Spleen (tissue), 11 donors: ENCODE data around the gene SLCO2A1. TPM values are rescaled to one million over a fixed set of nuclear protein-coding genes. Genes with fewer than 3 reads are reported as not detected.

Experiments used
- DNase-seq: peaks from one replicate; pipeline ENCODE4 v3.0.0-alpha.2; 2020
- H3K27ac ChIP-seq, 8 donors: fragments of 200-600 bp; sonication (generic) in 7 of 8; 1 replicate in 4 of 8; 2 replicates in 4 of 8; pipeline versions ENCODE4 v1.5.0 to v1.8.0; 2016 to 2021; ENCODE audit warnings: inconsistent platforms in 4 of 8, mild to moderate bottlenecking in 4 of 8, moderate library complexity in 1 of 8
- H3K27me3 ChIP-seq, 7 donors: fragments of 200-600 bp; sonication (generic) in 6 of 7; replicated peaks in 1 of 7; 1 replicate in 4 of 7; 2 replicates in 3 of 7; pipeline versions ENCODE4 v1.5.0 to v1.8.0; 2016 to 2021; ENCODE audit warnings: inconsistent platforms in 3 of 7, mild to moderate bottlenecking in 1 of 7
- H3K36me3 ChIP-seq, 6 donors: fragments of 200-600 bp; sonication (generic) in 5 of 6; 1 replicate in 4 of 6; 2 replicates in 2 of 6; pipeline versions ENCODE4 v1.5.0 to v1.8.0; 2016 to 2021; ENCODE audit warnings: inconsistent platforms in 2 of 6
- H3K4me1 ChIP-seq, 6 donors: fragments of 200-600 bp; sonication (generic) in 5 of 6; 1 replicate in 3 of 6; 2 replicates in 3 of 6; pipeline versions ENCODE4 v1.5.0 to v1.8.0; 2016 to 2021; ENCODE audit warnings: inconsistent platforms in 3 of 6
- H3K4me3 ChIP-seq, 8 donors: fragments of 200-600 bp; sonication (generic) in 7 of 8; 1 replicate in 4 of 8; 2 replicates in 4 of 8; pipeline versions ENCODE4 v1.5.0 to v1.8.0; 2016 to 2021; ENCODE audit warnings: inconsistent platforms in 4 of 8, mild to moderate bottlenecking in 4 of 8, moderate library complexity in 2 of 8
- H3K9me3 ChIP-seq, 8 donors: fragments of 200-600 bp; sonication (generic) in 7 of 8; 1 replicate in 4 of 8; 2 replicates in 4 of 8; pipeline versions ENCODE4 v1.5.0 to v1.8.0; 2016 to 2021; ENCODE audit warnings: inconsistent platforms in 4 of 8
- POLR2A ChIP-seq, 3 donors: fragments of 450-650 bp; IDR thresholded peaks; one replicate each; pipeline ENCODE4 v1.5.1; 2017; ENCODE audit warnings: antibody characterized with exemption in 3 of 3, mild to moderate bottlenecking in 1 of 3
- POLR2AphosphoS5 ChIP-seq, 3 donors: sonication (generic); formaldehyde crosslinking; IDR thresholded peaks; one replicate each; pipeline ENCODE4 v1.5.1; 2017; ENCODE audit warnings: antibody characterized with exemption in 3 of 3
- WGBS, 5 donors: extraction: QIAGEN DNeasy Blood & Tissue Kit in 3 of 5; methylation state at CpG; one replicate each; pipeline versions ENCODE4 v1.1.5 to v1.1.7; 2013 to 2018; 5-methylcytosine and 5-hydroxymethylcytosine counted together
- intact Hi-C: fragments of 100-400 bp; cut with DNase I; formaldehyde crosslinking; loops from one replicate; pipeline ENCODE4 v1.15.0; 2023; ENCODE audit warnings: low total_unique reads
- polyA plus RNA-seq, 3 donors: library from polyadenylated mRNA; stranded (reverse); fragments of 200-250 nt; gene quantifications; one replicate each; pipeline ENCODE4 v1.2.1, GENCODE V29; 2013
- total RNA-seq, 7 donors: library from RNA; depleted of rRNA in 3 of 7; stranded (reverse); fragments of >200 nt in 3 of 7; fragmentation: NEBNext Ultra II Directional in 4 of 7; extraction: Animal tissue kit (Norgen Biotek cat#: 25700) in 4 of 7; gene quantifications; one replicate each; pipeline versions ENCODE4 v1.1.0 to v1.2.1, GENCODE V29; 2016 to 2021
- TF ChIP-seq, protein P1 (sequence below), 11 experiments: fragments of 200-600 bp in 7 of 11; fragments of 450-650 bp in 4 of 11; sonication (generic) in 4 of 11; IDR thresholded peaks in 8 of 11; conservative IDR thresholded peaks in 3 of 11; 1 replicate in 7 of 11; 2 replicates in 4 of 11; pipeline versions ENCODE4 v1.4.0 to v1.8.0; 2016 to 2021; ENCODE audit warnings: antibody characterized with exemption in 11 of 11, inconsistent platforms in 4 of 11, mild to moderate bottlenecking in 1 of 11
- donor health status: healthy with polysubstance abuse.
- donor health status: DM: no; HTN: no; CAD: no; lungs with moderate emphysema.
- donor health status: DM: no; HTN: no; CAD: no.
- donor health status: Bipolar disorder and iron deficiency.
- donor health status: healthy.
- donor health status: DM: no; HTN: no; CAD: no.
- donor health status: DM: yes; HTN: yes; CAD: no.

The SLCO2A1 gene
- total and polyA plus RNA-seq, 10 donors: 4.8 to 118 (median 29.8) TPM

DNA sequence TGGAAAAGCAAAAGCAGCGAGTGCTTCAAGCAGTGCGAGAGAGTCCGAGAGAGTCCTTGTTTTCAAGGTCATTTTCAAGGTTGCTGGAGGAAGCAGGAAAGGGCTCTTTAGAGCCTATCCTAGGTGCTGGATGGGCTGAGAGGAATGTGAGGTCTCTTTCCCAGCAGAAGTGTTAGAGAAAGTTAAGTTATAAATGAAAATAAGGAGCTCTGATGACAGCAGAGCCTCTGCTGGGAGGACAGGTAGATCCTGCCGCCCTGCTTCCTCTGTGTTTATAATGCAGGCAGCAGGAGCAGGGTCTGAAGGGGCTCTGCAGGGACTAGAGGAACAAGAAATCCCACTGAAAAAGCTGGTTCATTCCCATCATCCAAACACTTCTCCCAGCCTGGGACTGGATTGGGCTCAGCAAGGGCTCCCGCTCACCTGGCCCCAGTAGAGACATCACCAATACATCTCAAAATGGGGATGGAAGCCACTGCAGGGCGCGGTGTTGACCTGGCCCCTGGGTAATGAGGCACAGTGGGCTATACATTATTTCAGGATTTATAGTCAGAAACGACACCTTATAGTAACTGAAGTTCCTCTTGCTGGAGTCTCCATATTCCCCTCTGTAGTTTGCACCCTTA lies 92.6 kb downstream of the SLCO2A1 start:
- Histone ChIP-seq H3K4me1 (peaks cover 0 to 19% (median 2%) of the 10 kb centered on the region in 6 donors), H3K36me3 (peaks cover 0 to 63% (median 0%) of the 10 kb centered on the region in 6 donors), H3K9me3 (no peaks in the 10 kb centered on the region), H3K4me3 (no peak overlapping the region), H3K27me3 (no peaks in the 10 kb centered on the region), H3K27ac (no peak overlapping the region)
- WGBS, 5 donors: 67 to 87% (median 80%) methylated on average over 8 of the region's 8 CpGs
- no peak for TF ChIP-seq POLR2AphosphoS5 (IDR thresholded peaks at IDR 0.05)
- TF ChIP-seq POLR2A (IDR thresholded peaks at IDR 0.05): no peak
- TF ChIP-seq, protein P1, sequence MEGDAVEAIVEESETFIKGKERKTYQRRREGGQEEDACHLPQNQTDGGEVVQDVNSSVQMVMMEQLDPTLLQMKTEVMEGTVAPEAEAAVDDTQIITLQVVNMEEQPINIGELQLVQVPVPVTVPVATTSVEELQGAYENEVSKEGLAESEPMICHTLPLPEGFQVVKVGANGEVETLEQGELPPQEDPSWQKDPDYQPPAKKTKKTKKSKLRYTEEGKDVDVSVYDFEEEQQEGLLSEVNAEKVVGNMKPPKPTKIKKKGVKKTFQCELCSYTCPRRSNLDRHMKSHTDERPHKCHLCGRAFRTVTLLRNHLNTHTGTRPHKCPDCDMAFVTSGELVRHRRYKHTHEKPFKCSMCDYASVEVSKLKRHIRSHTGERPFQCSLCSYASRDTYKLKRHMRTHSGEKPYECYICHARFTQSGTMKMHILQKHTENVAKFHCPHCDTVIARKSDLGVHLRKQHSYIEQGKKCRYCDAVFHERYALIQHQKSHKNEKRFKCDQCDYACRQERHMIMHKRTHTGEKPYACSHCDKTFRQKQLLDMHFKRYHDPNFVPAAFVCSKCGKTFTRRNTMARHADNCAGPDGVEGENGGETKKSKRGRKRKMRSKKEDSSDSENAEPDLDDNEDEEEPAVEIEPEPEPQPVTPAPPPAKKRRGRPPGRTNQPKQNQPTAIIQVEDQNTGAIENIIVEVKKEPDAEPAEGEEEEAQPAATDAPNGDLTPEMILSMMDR (IDR thresholded peaks at IDR 0.05 in 8 of 11, conservative IDR thresholded peaks at IDR 0.05 in 3 of 11): no peak
- intact Hi-C loops: no loop called here
- DNase-seq: peak; percentile 49

DNA sequence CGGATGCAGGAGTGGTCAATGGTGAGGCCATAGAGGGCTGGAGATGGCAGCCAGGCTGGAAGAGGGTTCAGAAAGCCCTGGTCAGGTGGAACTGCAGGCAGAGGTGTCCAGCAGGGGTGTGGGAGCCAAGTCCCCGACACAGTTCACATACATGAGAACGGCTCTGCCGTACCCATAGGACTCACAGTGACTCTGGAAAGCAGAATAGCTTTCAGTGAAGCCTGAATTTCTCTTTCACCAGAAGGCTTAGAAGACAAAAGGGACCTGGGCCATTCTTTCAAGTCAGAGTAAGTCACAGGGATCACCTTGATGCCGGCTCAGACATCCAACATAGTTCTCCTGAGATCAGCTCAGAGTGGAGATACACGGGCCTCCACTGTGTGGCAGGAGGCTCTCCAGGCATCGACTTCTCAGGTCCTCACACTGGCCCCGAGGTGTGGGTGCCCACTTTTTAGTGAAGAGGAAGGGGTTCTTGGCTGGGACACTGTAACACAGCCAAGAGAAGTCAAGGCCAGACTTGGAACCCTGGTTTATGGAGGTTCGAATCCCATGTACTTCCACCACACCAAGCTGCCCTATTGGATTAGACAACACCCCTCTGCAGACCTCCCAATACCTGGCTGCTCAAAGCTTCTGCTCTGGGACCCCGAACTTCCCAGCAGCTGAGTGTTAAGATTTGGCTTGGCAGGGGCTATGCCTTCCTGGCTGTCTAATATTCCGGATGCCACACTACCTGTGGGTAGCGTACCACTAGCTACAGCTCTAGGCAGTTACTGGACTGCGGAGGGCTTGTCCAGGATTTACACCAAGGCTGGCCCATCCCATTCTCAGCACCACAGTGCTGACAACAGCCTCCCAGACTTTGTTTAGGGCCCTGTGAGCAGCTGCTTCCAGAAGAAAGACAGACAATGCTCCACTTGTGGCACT lies 93.6 kb downstream of the SLCO2A1 start:
- TF ChIP-seq POLR2A (IDR thresholded peaks at IDR 0.05) (no peak), POLR2AphosphoS5 (IDR thresholded peaks at IDR 0.05) (no peak)
- TF ChIP-seq, protein P1 (IDR thresholded peaks at IDR 0.05 in 8 of 11, conservative IDR thresholded peaks at IDR 0.05 in 3 of 11): no peak
- WGBS, 5 donors: 80 to 91% (median 88%) methylated on average over 12 to 13 of the region's 13 CpGs
- no peak overlapping the region for H3K4me3 ChIP-seq
- no peaks in the 10 kb centered on the region for H3K9me3 ChIP-seq
- intact Hi-C loops: no loop called here
- no peak overlapping the region for H3K27ac ChIP-seq
- peak; percentile 44 for DNase-seq
- peaks cover 0 to 55% (median 0%) of the 10 kb centered on the region in 6 donors for H3K36me3 ChIP-seq
- H3K4me1 ChIP-seq: peaks cover 0 to 19% (median 2%) of the 10 kb centered on the region in 6 donors
- no peaks in the 10 kb centered on the region for H3K27me3 ChIP-seq

DNA sequence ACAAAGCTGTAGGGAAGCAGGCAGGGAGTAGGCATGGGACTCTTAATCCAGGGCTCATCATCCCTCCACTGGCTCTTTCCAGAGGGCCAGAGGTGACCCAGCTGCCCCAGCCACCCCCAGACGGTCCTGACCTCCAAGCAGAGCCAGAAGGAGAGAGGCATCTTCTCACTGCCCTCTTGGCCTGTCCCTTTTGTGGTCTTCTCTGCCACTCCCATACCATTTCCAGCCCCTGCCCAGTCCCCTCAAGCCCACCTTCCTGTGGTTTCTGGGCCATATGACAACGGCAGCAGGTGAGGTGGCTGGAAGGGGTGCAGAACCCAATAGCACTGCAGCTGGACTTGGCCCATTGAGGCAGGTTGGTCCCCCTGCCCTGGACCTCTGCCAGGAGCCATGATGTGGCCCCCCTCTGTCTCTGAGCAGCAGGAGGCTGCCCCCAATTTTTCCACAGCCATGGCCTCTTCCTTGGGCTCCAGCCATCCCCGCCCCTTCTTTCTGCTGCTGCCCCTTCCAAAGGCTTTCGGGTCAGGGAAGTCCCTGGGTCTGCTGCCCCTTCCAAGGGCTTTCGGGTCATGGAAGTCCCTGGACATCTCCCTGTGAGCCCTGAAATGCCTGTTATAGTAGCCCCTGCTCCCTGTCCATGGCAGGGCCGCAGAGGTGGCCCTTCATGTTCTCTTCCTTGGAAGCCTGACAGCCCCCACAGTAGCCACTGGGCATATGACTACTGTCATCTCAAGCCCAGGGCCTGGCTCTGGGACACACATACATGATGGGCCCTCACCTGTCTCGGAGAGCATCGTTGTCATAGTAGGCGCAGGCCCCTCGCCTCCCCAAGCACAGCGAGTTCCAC lies 94.5 kb downstream of the SLCO2A1 start:
- peaks cover 0 to 46% (median 0%) of the 10 kb centered on the region in 6 donors for H3K36me3 ChIP-seq
- H3K27me3 ChIP-seq: no peaks in the 10 kb centered on the region
- H3K9me3 ChIP-seq: no peaks in the 10 kb centered on the region
- peaks cover 0 to 19% (median 2%) of the 10 kb centered on the region in 6 donors for H3K4me1 ChIP-seq
- H3K27ac ChIP-seq: no peak overlapping the region
- 81 to 95% (median 90%) methylated on average over 11 of the region's 11 CpGs for whole genome bisulfite sequencing, 5 donors
- TF ChIP-seq POLR2AphosphoS5 (IDR thresholded peaks at IDR 0.05) (no peak), POLR2A (IDR thresholded peaks at IDR 0.05) (no peak)
- TF ChIP-seq, protein P1 (IDR thresholded peaks at IDR 0.05 in 8 of 11, conservative IDR thresholded peaks at IDR 0.05 in 3 of 11): no peak
- intact Hi-C loops: loop anchor here (5.0 kb wide), 1 partner anchor 277 kb away; no protein-coding TSS in a partner anchor
- H3K4me3 ChIP-seq: no peak overlapping the region
- DNase-seq: peak; percentile 56
